Gastrocnemius medialis (tissue), 4 donors: Measurements from ENCODE around the gene METTL4.

Experiments used
- CTCF ChIP-seq, 5 experiments: fragments of 450-650 bp in 3 of 5; fragments of 200-600 bp in 2 of 5; sonication (generic) in 2 of 5; IDR thresholded peaks in 4 of 5; conservative IDR thresholded peaks in 1 of 5; 1 replicate in 4 of 5; 2 replicates in 1 of 5; pipeline ENCODE4 v1.5.1; 2016 to 2019; ENCODE audit warnings: antibody characterized with exemption in 5 of 5, mild to moderate bottlenecking in 3 of 5, moderate library complexity in 3 of 5
- POLR2A ChIP-seq, 2 donors: fragments of 450-650 bp; IDR thresholded peaks; one replicate each; pipeline ENCODE4 v1.6.1; 2017; ENCODE audit warnings: antibody characterized with exemption in 2 of 2, mild to moderate bottlenecking in 2 of 2, moderate library complexity in 2 of 2

DNA sequence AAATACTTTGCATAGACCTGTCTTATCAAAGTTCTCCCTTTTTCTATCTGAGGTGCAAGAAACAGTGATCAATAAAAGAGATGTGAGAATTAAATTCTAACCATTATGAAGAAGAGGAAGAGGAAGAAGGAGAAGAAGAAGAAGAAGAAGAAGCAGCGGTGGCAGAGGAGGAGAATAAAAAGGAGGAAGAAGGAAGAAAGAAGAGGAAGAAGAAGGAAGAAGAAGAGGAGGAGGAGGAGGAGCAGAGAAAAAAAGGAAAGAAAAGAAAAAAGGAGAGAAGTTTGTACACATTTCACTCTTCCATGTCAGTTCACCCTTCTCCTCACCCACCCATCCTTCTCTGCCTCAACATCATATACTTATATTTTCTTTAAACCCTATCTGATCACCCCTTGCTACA, 68.4 kb downstream of the METTL4 start:
- no peak for TF ChIP-seq CTCF (IDR thresholded peaks at IDR 0.05 in 4 of 5, conservative IDR thresholded peaks at IDR 0.05 in 1 of 5)
- TF ChIP-seq POLR2A (IDR thresholded peaks at IDR 0.05), result no peak
